ENCODE measurements around the gene GNAO1. TPM values are rescaled to one million over a fixed set of nuclear protein-coding genes. Genes with fewer than 3 reads are reported as not detected.

The GNAO1 gene
- polyA plus RNA-seq, 1 donor (not counting 4 experiments of a cell fraction or from before 2014, with no cell fraction given) = 0.13 TPM

DNA sequence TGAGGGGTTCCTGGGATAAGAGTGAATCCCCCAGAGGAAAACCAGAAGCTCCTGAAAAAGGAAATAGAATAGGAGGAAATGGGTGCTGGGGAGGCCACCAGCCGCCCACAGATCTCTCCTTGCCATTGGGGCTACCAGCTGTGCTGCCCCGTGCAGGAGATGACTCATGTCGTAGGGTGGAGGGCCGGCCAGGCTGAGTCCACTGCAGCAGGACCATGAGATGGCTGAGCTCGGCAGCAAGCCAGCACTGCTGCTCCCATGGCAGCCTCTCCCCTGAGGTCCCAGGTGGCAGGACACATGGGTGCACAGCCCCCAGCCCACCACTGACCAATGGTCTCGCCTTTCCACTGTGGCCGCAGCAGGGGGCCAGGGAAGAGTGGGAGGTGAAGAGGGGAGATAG lies 95.5 kb downstream of the GNAO1 start:
- FAIRE-seq (no peak), DNase-seq (ENCODE audit: low read depth, low spot score) (no peak)
- no peak overlapping the region for H3K4me3 ChIP-seq (ENCODE audit: control insufficient read depth in 2 of 3, extremely low read depth in 1 of 3, insufficient read depth in 2 of 3, low read depth in 1 of 3, low read length in 3 of 3)
- no peaks in the 10 kb centered on the region for H3K9me1 ChIP-seq (ENCODE audit: control insufficient read depth, extremely low read depth, insufficient read depth, low read length)
- H3K79me2 ChIP-seq (ENCODE audit: control insufficient read depth, insufficient read depth, low read length) = no peaks in the 10 kb centered on the region
- no peak for TF ChIP-seq EZH2 (IDR thresholded peaks at IDR 0.05; ENCODE audit: low read length)
- TF ChIP-seq, protein P1, sequence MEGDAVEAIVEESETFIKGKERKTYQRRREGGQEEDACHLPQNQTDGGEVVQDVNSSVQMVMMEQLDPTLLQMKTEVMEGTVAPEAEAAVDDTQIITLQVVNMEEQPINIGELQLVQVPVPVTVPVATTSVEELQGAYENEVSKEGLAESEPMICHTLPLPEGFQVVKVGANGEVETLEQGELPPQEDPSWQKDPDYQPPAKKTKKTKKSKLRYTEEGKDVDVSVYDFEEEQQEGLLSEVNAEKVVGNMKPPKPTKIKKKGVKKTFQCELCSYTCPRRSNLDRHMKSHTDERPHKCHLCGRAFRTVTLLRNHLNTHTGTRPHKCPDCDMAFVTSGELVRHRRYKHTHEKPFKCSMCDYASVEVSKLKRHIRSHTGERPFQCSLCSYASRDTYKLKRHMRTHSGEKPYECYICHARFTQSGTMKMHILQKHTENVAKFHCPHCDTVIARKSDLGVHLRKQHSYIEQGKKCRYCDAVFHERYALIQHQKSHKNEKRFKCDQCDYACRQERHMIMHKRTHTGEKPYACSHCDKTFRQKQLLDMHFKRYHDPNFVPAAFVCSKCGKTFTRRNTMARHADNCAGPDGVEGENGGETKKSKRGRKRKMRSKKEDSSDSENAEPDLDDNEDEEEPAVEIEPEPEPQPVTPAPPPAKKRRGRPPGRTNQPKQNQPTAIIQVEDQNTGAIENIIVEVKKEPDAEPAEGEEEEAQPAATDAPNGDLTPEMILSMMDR (optimal IDR thresholded peaks at IDR 0.05 in 1 of 3, IDR thresholded peaks at IDR 0.05 in 1 of 3, conservative IDR thresholded peaks at IDR 0.05 in 1 of 3; ENCODE audit: extremely low read depth in 1 of 3, insufficient read depth in 2 of 3, low read length in 3 of 3) = no peak
- no peaks in the 10 kb centered on the region for H3K36me3 ChIP-seq (ENCODE audit: control insufficient read depth in 2 of 2, extremely low read depth in 1 of 2, insufficient read depth in 2 of 2, low read length in 2 of 2)
- dilution Hi-C loops (cut with MboI; ENCODE audit: extremely low pct_ligation_motif_present, low sequenced_read_pairs) = no loop called here
- H3K9me3 ChIP-seq (ENCODE audit: control insufficient read depth, low read depth, low read length) = no peaks in the 10 kb centered on the region
- H3K27me3 ChIP-seq (ENCODE audit: control insufficient read depth, extremely low read depth, insufficient read depth, low read length) = no peaks in the 10 kb centered on the region
- no peak overlapping the region for H3K27ac ChIP-seq (ENCODE audit: control insufficient read depth, insufficient read depth, low read length)
- H2AFZ ChIP-seq (ENCODE audit: control insufficient read depth, low read length) = no peak overlapping the region
- H3K9ac ChIP-seq (ENCODE audit: control insufficient read depth, extremely low read depth, insufficient read depth, low read length) = no peak overlapping the region
- H3K4me1 ChIP-seq (ENCODE audit: control insufficient read depth, extremely low read depth, insufficient read depth, low read length) = no peaks in the 10 kb centered on the region
- H3K4me2 ChIP-seq (ENCODE audit: control insufficient read depth, extremely low read depth, insufficient read depth, low read depth, low read length) = no peak overlapping the region
- H4K20me1 ChIP-seq (ENCODE audit: control insufficient read depth, extremely low read depth, insufficient read depth, low read length) = no peaks in the 10 kb centered on the region

DNA sequence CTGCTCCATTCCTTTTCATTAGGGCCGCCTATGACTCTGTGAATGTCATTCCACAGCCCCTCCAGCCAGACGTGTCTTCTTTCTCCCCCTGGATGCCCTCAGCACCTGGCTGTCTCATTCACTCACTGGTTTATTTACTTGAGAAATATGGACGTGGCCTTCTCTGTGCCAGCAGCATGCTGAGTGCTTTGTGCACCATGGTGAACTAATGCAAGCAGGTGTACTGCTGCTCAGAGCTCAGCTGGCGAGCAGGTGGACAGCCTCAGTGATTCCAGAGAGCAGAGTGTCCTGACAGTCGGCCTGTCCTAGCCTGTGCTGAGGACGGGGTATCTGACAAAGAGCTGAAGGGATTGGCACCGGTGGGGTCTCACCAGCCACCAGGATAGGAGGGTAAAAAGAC lies 96.7 kb downstream of the GNAO1 start:
- DNase-seq (ENCODE audit: low read depth, low spot score) (no peak), FAIRE-seq (no peak)
- no peak overlapping the region for H3K9ac ChIP-seq (ENCODE audit: control insufficient read depth, extremely low read depth, insufficient read depth, low read length)
- no peaks in the 10 kb centered on the region for H3K36me3 ChIP-seq (ENCODE audit: control insufficient read depth in 2 of 2, extremely low read depth in 1 of 2, insufficient read depth in 2 of 2, low read length in 2 of 2)
- TF ChIP-seq EZH2 (IDR thresholded peaks at IDR 0.05; ENCODE audit: low read length) = no peak
- TF ChIP-seq, protein P1 (optimal IDR thresholded peaks at IDR 0.05 in 1 of 3, IDR thresholded peaks at IDR 0.05 in 1 of 3, conservative IDR thresholded peaks at IDR 0.05 in 1 of 3; ENCODE audit: extremely low read depth in 1 of 3, insufficient read depth in 2 of 3, low read length in 3 of 3) = no peak
- no peak overlapping the region for H3K4me2 ChIP-seq (ENCODE audit: control insufficient read depth, extremely low read depth, insufficient read depth, low read depth, low read length)
- H4K20me1 ChIP-seq (ENCODE audit: control insufficient read depth, extremely low read depth, insufficient read depth, low read length) = no peaks in the 10 kb centered on the region
- H3K9me1 ChIP-seq (ENCODE audit: control insufficient read depth, extremely low read depth, insufficient read depth, low read length) = no peaks in the 10 kb centered on the region
- no peaks in the 10 kb centered on the region for H3K9me3 ChIP-seq (ENCODE audit: control insufficient read depth, low read depth, low read length)
- no peak overlapping the region for H2AFZ ChIP-seq (ENCODE audit: control insufficient read depth, low read length)
- H3K4me3 ChIP-seq (ENCODE audit: control insufficient read depth in 2 of 3, extremely low read depth in 1 of 3, insufficient read depth in 2 of 3, low read depth in 1 of 3, low read length in 3 of 3) = no peak overlapping the region
- dilution Hi-C loops (cut with MboI; ENCODE audit: extremely low pct_ligation_motif_present, low sequenced_read_pairs) = no loop called here
- H3K79me2 ChIP-seq (ENCODE audit: control insufficient read depth, insufficient read depth, low read length) = no peaks in the 10 kb centered on the region
- no peaks in the 10 kb centered on the region for H3K27me3 ChIP-seq (ENCODE audit: control insufficient read depth, extremely low read depth, insufficient read depth, low read length)
- H3K27ac ChIP-seq (ENCODE audit: control insufficient read depth, insufficient read depth, low read length) = no peak overlapping the region
- no peaks in the 10 kb centered on the region for H3K4me1 ChIP-seq (ENCODE audit: control insufficient read depth, extremely low read depth, insufficient read depth, low read length)

Measured in keratinocyte (primary cell).